Gastrocnemius medialis (tissue), 4 donors: ENCODE measurements around the gene RCAN2. TPM values are rescaled to one million over a fixed set of nuclear protein-coding genes. Genes with fewer than 3 reads are reported as not detected.

Experiments used
- ATAC-seq, 2 donors: fragments of 150-250 bp; one replicate each; pipeline ENCODE4 v1.9.1; 2016
- DNase-seq, 2 donors: peaks; one replicate each; pipeline ENCODE4 v3.0.0-alpha.2; 2019
- H3K27ac ChIP-seq, 4 donors: fragments of 200-600 bp; sonication (generic); 1 replicate in 1 of 4; 2 replicates in 3 of 4; pipeline ENCODE4 v1.5.1; 2016 to 2018; ENCODE audit warnings: mild to moderate bottlenecking in 2 of 4, moderate library complexity in 1 of 4
- H3K27me3 ChIP-seq, 3 donors: fragments of 200-600 bp; sonication (generic) in 2 of 3; 1 replicate in 1 of 3; 2 replicates in 2 of 3; pipeline versions ENCODE4 v1.5.1 to v1.6.0; 2016 to 2019; ENCODE audit warnings: mild to moderate bottlenecking in 1 of 3, moderate library complexity in 1 of 3
- H3K36me3 ChIP-seq, 2 donors: fragments of 200-600 bp; sonication (generic) in 1 of 2; one replicate each; pipeline ENCODE4 v1.5.1; 2017 to 2018
- H3K4me1 ChIP-seq, 2 donors: fragments of 200-600 bp; sonication (generic) in 1 of 2; one replicate each; pipeline ENCODE4 v1.5.1; 2016 to 2017; ENCODE audit warnings: mild to moderate bottlenecking in 2 of 2
- H3K4me3 ChIP-seq, 4 donors: fragments of 200-600 bp; sonication (generic) in 3 of 4; 1 replicate in 1 of 4; 2 replicates in 3 of 4; pipeline ENCODE4 v1.5.1; 2016 to 2019; ENCODE audit warnings: mild to moderate bottlenecking in 2 of 4
- H3K9me3 ChIP-seq, 3 donors: fragments of 200-600 bp; sonication (generic) in 2 of 3; 1 replicate in 1 of 3; 2 replicates in 2 of 3; pipeline ENCODE4 v1.5.1; 2016 to 2019
- POLR2A ChIP-seq, 2 donors: fragments of 450-650 bp; IDR thresholded peaks; one replicate each; pipeline ENCODE4 v1.6.1; 2017; ENCODE audit warnings: antibody characterized with exemption in 2 of 2, mild to moderate bottlenecking in 2 of 2, moderate library complexity in 2 of 2
- in situ Hi-C, 4 donors: fragments of 200-750 bp; cut with MboI; loops; one replicate each; pipeline versions ENCODE4 v1.15.0 to v1.8.0; 2017; ENCODE audit warnings: low sequenced_read_pairs in 4 of 4
- intact Hi-C: fragments of 100-400 bp; cut with DNase I; formaldehyde crosslinking; loops from one replicate; pipeline ENCODE4 v1.15.1; 2023; ENCODE audit warnings: low total_unique reads
- total RNA-seq, 4 donors: library from RNA; depleted of rRNA; stranded (reverse); fragments of >200 nt; gene quantifications; one replicate each; pipeline versions ENCODE4 v1.1.0 to v1.2.3, GENCODE V29; 2016
- TF ChIP-seq, protein P1 (sequence below), 5 experiments: fragments of 450-650 bp in 3 of 5; fragments of 200-600 bp in 2 of 5; sonication (generic) in 2 of 5; IDR thresholded peaks in 4 of 5; conservative IDR thresholded peaks in 1 of 5; 1 replicate in 4 of 5; 2 replicates in 1 of 5; pipeline ENCODE4 v1.5.1; 2016 to 2019; ENCODE audit warnings: antibody characterized with exemption in 5 of 5, mild to moderate bottlenecking in 3 of 5, moderate library complexity in 3 of 5

Gene RCAN2
- total RNA-seq, 4 donors from 2014 or later, result 26.2 to 88.8 (median 43.2) TPM

DNA sequence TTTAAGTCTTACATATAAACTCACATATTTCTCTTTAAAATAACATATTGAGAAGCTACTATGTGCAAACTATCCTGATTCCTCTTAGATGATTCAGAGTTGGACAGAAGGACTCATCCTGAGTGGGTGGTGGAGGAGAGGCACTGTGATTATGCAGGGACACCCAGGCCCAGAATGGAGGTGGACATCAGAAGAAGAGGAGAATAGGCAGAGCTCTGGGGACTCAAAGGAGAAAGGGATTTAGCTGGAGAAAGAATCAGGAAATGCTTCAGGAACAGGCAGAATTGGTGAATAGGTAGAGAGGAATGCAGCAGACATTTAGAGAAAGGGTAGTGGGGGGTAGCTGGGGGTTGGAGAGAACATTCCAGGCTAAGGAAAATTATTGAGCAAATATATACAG, 17.4 kb downstream of the RCAN2 start:
- H3K4me1 ChIP-seq, result peaks cover 26 to 66% of the 10 kb centered on the region in 2 donors

DNA sequence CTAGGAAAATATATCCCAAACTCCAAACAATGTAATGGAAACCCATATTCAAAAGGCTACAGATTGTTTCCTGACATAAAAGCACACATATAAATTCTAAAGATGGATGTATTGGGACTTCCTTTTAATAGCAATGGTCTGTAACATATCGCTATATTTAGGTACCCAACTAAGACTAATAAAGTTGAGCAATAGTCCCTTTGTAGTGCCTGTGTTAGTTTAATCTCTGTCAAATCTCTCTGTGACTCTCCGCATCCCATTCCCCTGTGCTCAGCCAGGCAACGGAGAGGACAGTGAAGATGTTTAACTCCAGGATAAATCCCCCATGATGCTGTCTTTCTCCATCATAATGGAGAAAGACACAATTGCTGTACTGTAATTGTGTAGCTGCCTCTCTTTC, 19.0 kb downstream of the RCAN2 start:
- DNase-seq, result no peak
- peak in 1 of 2 donors; percentile 35 for ATAC-seq
- Histone ChIP-seq H3K27ac (peak overlapping the region in 3 of 4 donors; percentile 10 to 85 (median 32)), H3K9me3 (no peaks in the 10 kb centered on the region), H3K4me3 (no peak overlapping the region), H3K27me3 (no peaks in the 10 kb centered on the region), H3K36me3 (no peaks in the 10 kb centered on the region), H3K4me1 (peaks cover 31 to 76% of the 10 kb centered on the region in 2 donors)
- intact Hi-C loops (no loop called here), in situ Hi-C loops (no loop called here)
- TF ChIP-seq POLR2A (IDR thresholded peaks at IDR 0.05), result no peak
- TF ChIP-seq, protein P1, sequence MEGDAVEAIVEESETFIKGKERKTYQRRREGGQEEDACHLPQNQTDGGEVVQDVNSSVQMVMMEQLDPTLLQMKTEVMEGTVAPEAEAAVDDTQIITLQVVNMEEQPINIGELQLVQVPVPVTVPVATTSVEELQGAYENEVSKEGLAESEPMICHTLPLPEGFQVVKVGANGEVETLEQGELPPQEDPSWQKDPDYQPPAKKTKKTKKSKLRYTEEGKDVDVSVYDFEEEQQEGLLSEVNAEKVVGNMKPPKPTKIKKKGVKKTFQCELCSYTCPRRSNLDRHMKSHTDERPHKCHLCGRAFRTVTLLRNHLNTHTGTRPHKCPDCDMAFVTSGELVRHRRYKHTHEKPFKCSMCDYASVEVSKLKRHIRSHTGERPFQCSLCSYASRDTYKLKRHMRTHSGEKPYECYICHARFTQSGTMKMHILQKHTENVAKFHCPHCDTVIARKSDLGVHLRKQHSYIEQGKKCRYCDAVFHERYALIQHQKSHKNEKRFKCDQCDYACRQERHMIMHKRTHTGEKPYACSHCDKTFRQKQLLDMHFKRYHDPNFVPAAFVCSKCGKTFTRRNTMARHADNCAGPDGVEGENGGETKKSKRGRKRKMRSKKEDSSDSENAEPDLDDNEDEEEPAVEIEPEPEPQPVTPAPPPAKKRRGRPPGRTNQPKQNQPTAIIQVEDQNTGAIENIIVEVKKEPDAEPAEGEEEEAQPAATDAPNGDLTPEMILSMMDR (IDR thresholded peaks at IDR 0.05 in 4 of 5, conservative IDR thresholded peaks at IDR 0.05 in 1 of 5), result no peak

More for the DNA sequence above, 17.4 kb downstream of the RCAN2 start:
- Histone ChIP-seq H3K4me3 (no peak overlapping the region), H3K9me3 (no peaks in the 10 kb centered on the region), H3K27me3 (no peaks in the 10 kb centered on the region), H3K36me3 (no peaks in the 10 kb centered on the region), H3K27ac (no peak overlapping the region)
- TF ChIP-seq, protein P1 (IDR thresholded peaks at IDR 0.05 in 4 of 5, conservative IDR thresholded peaks at IDR 0.05 in 1 of 5), result no peak
- no peak for TF ChIP-seq POLR2A (IDR thresholded peaks at IDR 0.05)
- in situ Hi-C loops, result no loop called here
- intact Hi-C loops, result no loop called here
- ATAC-seq, result no peak
- DNase-seq, result no peak

DNA sequence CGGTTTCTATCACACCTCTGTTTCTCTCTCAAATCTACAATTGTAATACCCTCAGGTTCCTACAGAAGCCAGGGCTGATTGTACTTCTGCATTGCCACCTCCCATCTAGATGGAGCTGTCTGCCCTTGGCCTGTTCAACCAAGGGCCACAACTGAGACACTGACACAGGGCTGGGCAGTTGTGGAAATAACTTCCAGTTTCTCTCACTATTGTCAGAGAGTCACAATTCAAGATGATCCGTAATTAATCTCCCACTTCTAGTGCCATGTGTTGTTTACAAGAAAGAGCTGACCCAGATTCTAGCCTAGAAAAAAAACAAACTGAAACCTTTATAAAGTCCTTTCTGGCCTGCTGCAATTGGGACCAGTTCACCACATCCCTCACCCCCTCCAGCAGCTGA, 22.2 kb downstream of the RCAN2 start:
- H3K27me3 ChIP-seq, result no peaks in the 10 kb centered on the region
- intact Hi-C loops (no loop called here), in situ Hi-C loops (no loop called here)
- TF ChIP-seq POLR2A (IDR thresholded peaks at IDR 0.05), result no peak
- TF ChIP-seq, protein P1 (IDR thresholded peaks at IDR 0.05 in 4 of 5, conservative IDR thresholded peaks at IDR 0.05 in 1 of 5), result no peak
- H3K4me3 ChIP-seq, result no peak overlapping the region
- H3K36me3 ChIP-seq, result no peaks in the 10 kb centered on the region
- no peaks in the 10 kb centered on the region for H3K9me3 ChIP-seq
- H3K27ac ChIP-seq, result peak overlapping the region; percentile 66 to 85 (median 71)
- peak in 1 of 2 donors; percentile 10 for DNase-seq
- peaks cover 48 to 82% of the 10 kb centered on the region in 2 donors for H3K4me1 ChIP-seq
- peak; percentile 72 to 83 for ATAC-seq

DNA sequence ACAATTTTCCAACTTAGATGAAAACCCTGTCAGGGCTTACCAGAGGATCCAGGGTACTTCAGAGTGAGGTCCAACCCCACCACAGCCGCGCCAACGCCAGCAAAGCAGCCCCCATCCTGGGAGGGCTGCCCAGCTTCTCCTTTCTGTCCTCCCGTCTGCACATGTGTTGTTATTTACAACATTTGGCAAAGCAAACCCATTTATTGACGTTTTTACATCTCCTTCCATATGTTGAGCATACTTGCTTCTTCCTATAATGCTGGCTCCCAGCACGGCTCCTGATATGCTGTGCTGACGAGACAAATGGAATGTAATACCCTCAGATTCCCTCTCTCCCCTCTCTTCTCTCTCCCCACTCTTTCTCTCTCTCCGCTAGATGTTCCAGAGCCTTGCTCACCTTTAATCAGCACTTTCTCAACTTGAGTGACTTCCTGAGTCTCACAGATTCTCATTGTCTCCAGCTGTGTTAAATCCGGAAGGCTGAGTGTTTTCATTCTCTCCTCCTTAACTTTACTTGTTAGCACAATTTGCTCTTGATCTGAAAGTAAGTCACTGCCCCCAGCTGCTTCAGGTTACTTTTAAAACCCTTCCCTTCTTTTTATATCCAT, 22.7 kb downstream of the RCAN2 start:
- in situ Hi-C loops, result no loop called here
- ATAC-seq (peak; percentile 18 to 31), DNase-seq (no peak)
- TF ChIP-seq, protein P1 (IDR thresholded peaks at IDR 0.05 in 4 of 5, conservative IDR thresholded peaks at IDR 0.05 in 1 of 5), result no peak
- no peak for TF ChIP-seq POLR2A (IDR thresholded peaks at IDR 0.05)
- Histone ChIP-seq H3K4me1 (peaks cover 52 to 83% of the 10 kb centered on the region in 2 donors), H3K27me3 (no peaks in the 10 kb centered on the region), H3K9me3 (no peaks in the 10 kb centered on the region), H3K36me3 (no peaks in the 10 kb centered on the region), H3K4me3 (no peak overlapping the region), H3K27ac (peak overlapping the region; percentile 66 to 85 (median 71))
- intact Hi-C loops, result no loop called here
